Measurements from ENCODE around the gene STARD9.

STARD9 gene

DNA sequence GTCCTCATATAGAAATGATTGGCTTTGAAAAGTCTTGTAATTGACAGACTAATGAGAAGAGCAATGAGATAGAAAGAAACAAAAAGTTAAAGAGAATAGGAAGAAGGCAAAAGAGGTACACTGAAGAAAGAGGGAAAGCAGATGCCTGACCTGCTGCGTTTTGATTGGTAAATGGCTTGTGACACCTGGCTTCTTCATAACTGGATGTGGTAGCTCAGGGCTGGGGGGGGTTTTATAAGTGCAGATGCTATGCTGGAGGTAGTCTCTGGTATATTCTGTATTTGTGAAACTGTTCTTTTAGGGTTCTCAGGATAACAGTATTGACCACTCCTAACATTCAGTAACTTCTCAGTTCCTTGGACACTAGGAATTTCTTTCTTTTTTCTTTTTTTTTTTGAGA is 1.4 kb downstream of the STARD9 start:
- no peak overlapping the region for H2BK15ac ChIP-seq (ENCODE audit: low read depth, poor library complexity, severe bottlenecking)
- no peak overlapping the region for H2AK5ac ChIP-seq (ENCODE audit: low read length, severe bottlenecking)
- H4K8ac ChIP-seq (ENCODE audit: low read length): no peak overlapping the region
- H3K4me1 ChIP-seq (ENCODE audit: control insufficient read depth, insufficient read depth, low read depth, low read length): peaks cover 8% of the 10 kb centered on the region
- H3K14ac ChIP-seq (ENCODE audit: low read length in 2 of 2): no peak overlapping the region
- H3K27me3 ChIP-seq (ENCODE audit: control insufficient read depth in 1 of 2, insufficient read depth in 1 of 2, low read length in 2 of 2): no peaks in the 10 kb centered on the region
- H2BK12ac ChIP-seq (ENCODE audit: low read length in 2 of 2): no peak overlapping the region
- H2BK120ac ChIP-seq (ENCODE audit: low read depth, low read length): no peak overlapping the region
- H3K4me2 ChIP-seq (ENCODE audit: low read length, poor library complexity, severe bottlenecking): no peak overlapping the region
- H3K18ac ChIP-seq (ENCODE audit: low read depth in 1 of 2, low read length in 2 of 2): no peak overlapping the region
- no peak overlapping the region for H2AFZ ChIP-seq (ENCODE audit: low read depth, low read length)
- H3K27ac ChIP-seq (ENCODE audit: low read length, poor library complexity, severe bottlenecking): no peak overlapping the region
- peak overlapping the region; percentile 92 for H3K9ac ChIP-seq (ENCODE audit: low read length)
- peak overlapping the region in 1 of 2 experiments; percentile 34 for H3K4ac ChIP-seq (ENCODE audit: low read depth in 1 of 2, low read length in 2 of 2)
- no peak overlapping the region for H2BK5ac ChIP-seq (ENCODE audit: low read depth, low read length, poor library complexity, severe bottlenecking)
- H3K36me3 ChIP-seq (ENCODE audit: control insufficient read depth in 1 of 2, insufficient read depth in 2 of 2, low read depth in 1 of 2, low read length in 2 of 2): no peaks in the 10 kb centered on the region
- no peak overlapping the region for H3K23ac ChIP-seq (ENCODE audit: low read length in 2 of 2)
- H3K79me1 ChIP-seq (replicated peaks; ENCODE audit: low read length, poor library complexity, severe bottlenecking): peaks cover 12% of the 10 kb centered on the region
- H3K4me3 ChIP-seq (ENCODE audit: insufficient read depth in 1 of 2, low read depth in 1 of 2, low read length in 2 of 2): peak overlapping the region in 1 of 2 experiments; percentile 89
- 96% methylated on average over 1 of the region's 1 CpG for WGBS
- H3K9me3 ChIP-seq (ENCODE audit: control insufficient read depth, low read length): no peaks in the 10 kb centered on the region
- H4K91ac ChIP-seq (ENCODE audit: low read length): no peak overlapping the region
- DNase-seq: no peak

GRCh38 chr15:42577514-42578031 is 2.2 kb downstream of the STARD9 start:
- Histone ChIP-seq H3K4me2 (ENCODE audit: low read length, poor library complexity, severe bottlenecking) (no peak overlapping the region), H2BK15ac (ENCODE audit: low read depth, poor library complexity, severe bottlenecking) (no peak overlapping the region), H3K18ac (ENCODE audit: low read depth in 1 of 2, low read length in 2 of 2) (no peak overlapping the region), H3K27ac (ENCODE audit: low read length, poor library complexity, severe bottlenecking) (no peak overlapping the region), H3K4me1 (ENCODE audit: control insufficient read depth, insufficient read depth, low read depth, low read length) (peaks cover 8% of the 10 kb centered on the region), H3K36me3 (ENCODE audit: control insufficient read depth in 1 of 2, insufficient read depth in 2 of 2, low read depth in 1 of 2, low read length in 2 of 2) (no peaks in the 10 kb centered on the region), H3K79me1 (replicated peaks; ENCODE audit: low read length, poor library complexity, severe bottlenecking) (peaks cover 12% of the 10 kb centered on the region), H3K23ac (ENCODE audit: low read length in 2 of 2) (no peak overlapping the region), H3K14ac (ENCODE audit: low read length in 2 of 2) (no peak overlapping the region), H4K8ac (ENCODE audit: low read length) (no peak overlapping the region), H3K4ac (ENCODE audit: low read depth in 1 of 2, low read length in 2 of 2) (no peak overlapping the region), H2BK5ac (ENCODE audit: low read depth, low read length, poor library complexity, severe bottlenecking) (no peak overlapping the region), H2BK12ac (ENCODE audit: low read length in 2 of 2) (no peak overlapping the region), H3K9me3 (ENCODE audit: control insufficient read depth, low read length) (no peaks in the 10 kb centered on the region), H2BK120ac (ENCODE audit: low read depth, low read length) (no peak overlapping the region), H2AFZ (ENCODE audit: low read depth, low read length) (no peak overlapping the region), H3K9ac (ENCODE audit: low read length) (peak overlapping the region; percentile 51), H3K4me3 (ENCODE audit: insufficient read depth in 1 of 2, low read depth in 1 of 2, low read length in 2 of 2) (peak overlapping the region in 1 of 2 experiments; percentile 67), H4K91ac (ENCODE audit: low read length) (no peak overlapping the region), H2AK5ac (ENCODE audit: low read length, severe bottlenecking) (no peak overlapping the region), H3K27me3 (ENCODE audit: control insufficient read depth in 1 of 2, insufficient read depth in 1 of 2, low read length in 2 of 2) (no peaks in the 10 kb centered on the region)
- WGBS: no CpG with 5 or more reads among the region's 1 CpG
- peak; percentile 27 for DNase-seq

- Histone ChIP-seq H2AK5ac (ENCODE audit: low read length, severe bottlenecking) (no peak overlapping the region), H3K4me1 (ENCODE audit: control insufficient read depth, insufficient read depth, low read depth, low read length) (peaks cover 8% of the 10 kb centered on the region), H3K23ac (ENCODE audit: low read length in 2 of 2) (no peak overlapping the region), H3K9ac (ENCODE audit: low read length) (no peak overlapping the region), H3K79me1 (replicated peaks; ENCODE audit: low read length, poor library complexity, severe bottlenecking) (peaks cover 12% of the 10 kb centered on the region), H3K4me2 (ENCODE audit: low read length, poor library complexity, severe bottlenecking) (no peak overlapping the region), H3K4me3 (ENCODE audit: insufficient read depth in 1 of 2, low read depth in 1 of 2, low read length in 2 of 2) (no peak overlapping the region), H3K27me3 (ENCODE audit: control insufficient read depth in 1 of 2, insufficient read depth in 1 of 2, low read length in 2 of 2) (no peaks in the 10 kb centered on the region), H2BK15ac (ENCODE audit: low read depth, poor library complexity, severe bottlenecking) (no peak overlapping the region), H2BK5ac (ENCODE audit: low read depth, low read length, poor library complexity, severe bottlenecking) (no peak overlapping the region), H4K8ac (ENCODE audit: low read length) (no peak overlapping the region), H4K91ac (ENCODE audit: low read length) (no peak overlapping the region), H2BK120ac (ENCODE audit: low read depth, low read length) (no peak overlapping the region), H2AFZ (ENCODE audit: low read depth, low read length) (no peak overlapping the region), H3K14ac (ENCODE audit: low read length in 2 of 2) (no peak overlapping the region), H3K4ac (ENCODE audit: low read depth in 1 of 2, low read length in 2 of 2) (no peak overlapping the region), H3K18ac (ENCODE audit: low read depth in 1 of 2, low read length in 2 of 2) (no peak overlapping the region), H3K27ac (ENCODE audit: low read length, poor library complexity, severe bottlenecking) (no peak overlapping the region), H2BK12ac (ENCODE audit: low read length in 2 of 2) (no peak overlapping the region), H3K9me3 (ENCODE audit: control insufficient read depth, low read length) (no peaks in the 10 kb centered on the region), H3K36me3 (ENCODE audit: control insufficient read depth in 1 of 2, insufficient read depth in 2 of 2, low read depth in 1 of 2, low read length in 2 of 2) (no peaks in the 10 kb centered on the region)
- no CpG with 5 or more reads among the region's 2 CpGs for WGBS
- no peak for DNase-seq
Measured at GRCh38 chr15:42578984-42579537, 3.7 kb downstream of the STARD9 start.

- peak overlapping the region; percentile 73 for H4K91ac ChIP-seq (ENCODE audit: low read length)
- H2BK15ac ChIP-seq (ENCODE audit: low read depth, poor library complexity, severe bottlenecking): no peak overlapping the region
- H2BK5ac ChIP-seq (ENCODE audit: low read depth, low read length, poor library complexity, severe bottlenecking): no peak overlapping the region
- H3K79me1 ChIP-seq (replicated peaks; ENCODE audit: low read length, poor library complexity, severe bottlenecking): peaks cover 12% of the 10 kb centered on the region
- peak overlapping the region; percentile 83 for H3K9ac ChIP-seq (ENCODE audit: low read length)
- peak overlapping the region; percentile 90 for H3K4me2 ChIP-seq (ENCODE audit: low read length, poor library complexity, severe bottlenecking)
- no peaks in the 10 kb centered on the region for H3K9me3 ChIP-seq (ENCODE audit: control insufficient read depth, low read length)
- H3K4me3 ChIP-seq (ENCODE audit: insufficient read depth in 1 of 2, low read depth in 1 of 2, low read length in 2 of 2): peak overlapping the region; percentile 63 to 77
- H3K18ac ChIP-seq (ENCODE audit: low read depth in 1 of 2, low read length in 2 of 2): peak overlapping the region; percentile 72 to 86
- H2BK120ac ChIP-seq (ENCODE audit: low read depth, low read length): peak overlapping the region; percentile 57
- peak overlapping the region in 1 of 2 experiments; percentile 89 for H3K14ac ChIP-seq (ENCODE audit: low read length in 2 of 2)
- peak overlapping the region; percentile 80 to 93 for H3K4ac ChIP-seq (ENCODE audit: low read depth in 1 of 2, low read length in 2 of 2)
- DNase-seq: peak; percentile 85
- peaks cover 3 to 7% of the 10 kb centered on the region in 2 experiments for H3K36me3 ChIP-seq (ENCODE audit: control insufficient read depth in 1 of 2, insufficient read depth in 2 of 2, low read depth in 1 of 2, low read length in 2 of 2)
- H3K4me1 ChIP-seq (ENCODE audit: control insufficient read depth, insufficient read depth, low read depth, low read length): peaks cover 6% of the 10 kb centered on the region
- H2AFZ ChIP-seq (ENCODE audit: low read depth, low read length): peak overlapping the region; percentile 73
- peak overlapping the region; percentile 87 for H4K8ac ChIP-seq (ENCODE audit: low read length)
- peak overlapping the region in 1 of 2 experiments; percentile 66 for H2BK12ac ChIP-seq (ENCODE audit: low read length in 2 of 2)
- no peak overlapping the region for H3K23ac ChIP-seq (ENCODE audit: low read length in 2 of 2)
- 3% methylated on average over 29 of the region's 37 CpGs for WGBS
- no peak overlapping the region for H3K27ac ChIP-seq (ENCODE audit: low read length, poor library complexity, severe bottlenecking)
- H2AK5ac ChIP-seq (ENCODE audit: low read length, severe bottlenecking): no peak overlapping the region
- H3K27me3 ChIP-seq (ENCODE audit: control insufficient read depth in 1 of 2, insufficient read depth in 1 of 2, low read length in 2 of 2): no peaks in the 10 kb centered on the region
Measured at GRCh38 chr15:42581272-42581730, 5.9 kb downstream of the STARD9 start.
